GM18502 (cell line): Measurements from ENCODE around the gene NHLRC4.

ENCODE experiments used
- ATAC-seq: cut with Tn5 transposase; IDR thresholded peaks from one replicate; pipeline ENCODE4 v1.9.1; 2021; ENCODE audit warnings: mild to moderate bottlenecking; ENCODE audit not compliant: unreplicated experiment, poor library complexity

NHLRC4 gene

DNA sequence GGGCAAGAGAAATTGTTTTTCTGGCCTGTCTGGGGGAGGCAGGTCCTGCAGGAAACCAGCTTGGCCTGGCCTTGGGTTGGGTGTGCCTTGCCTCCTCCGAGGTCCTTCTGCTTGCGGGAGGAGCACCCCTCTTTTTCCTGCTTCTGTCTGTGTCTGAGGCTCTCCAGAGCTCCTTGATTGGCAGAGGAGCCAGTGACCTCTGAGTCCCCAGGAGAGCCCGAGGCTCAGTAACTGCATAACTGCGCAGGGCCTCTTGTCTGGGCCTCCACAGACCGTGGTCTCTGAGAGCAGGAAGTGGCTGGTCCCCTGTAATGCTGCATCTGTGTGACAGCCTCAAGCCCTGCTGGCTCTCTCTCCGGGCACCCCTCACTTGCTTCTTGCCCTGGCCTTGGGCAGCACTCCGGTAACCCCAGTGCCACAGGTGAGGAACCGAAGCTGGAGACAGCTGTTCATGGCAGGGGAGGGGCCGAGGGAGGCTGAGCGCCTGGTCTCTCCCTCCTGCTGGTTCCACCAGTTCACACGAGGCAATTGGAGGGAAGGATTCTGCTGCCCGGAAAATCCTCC, 37.7 kb upstream of the NHLRC4 start:
- ATAC-seq = no peak

DNA sequence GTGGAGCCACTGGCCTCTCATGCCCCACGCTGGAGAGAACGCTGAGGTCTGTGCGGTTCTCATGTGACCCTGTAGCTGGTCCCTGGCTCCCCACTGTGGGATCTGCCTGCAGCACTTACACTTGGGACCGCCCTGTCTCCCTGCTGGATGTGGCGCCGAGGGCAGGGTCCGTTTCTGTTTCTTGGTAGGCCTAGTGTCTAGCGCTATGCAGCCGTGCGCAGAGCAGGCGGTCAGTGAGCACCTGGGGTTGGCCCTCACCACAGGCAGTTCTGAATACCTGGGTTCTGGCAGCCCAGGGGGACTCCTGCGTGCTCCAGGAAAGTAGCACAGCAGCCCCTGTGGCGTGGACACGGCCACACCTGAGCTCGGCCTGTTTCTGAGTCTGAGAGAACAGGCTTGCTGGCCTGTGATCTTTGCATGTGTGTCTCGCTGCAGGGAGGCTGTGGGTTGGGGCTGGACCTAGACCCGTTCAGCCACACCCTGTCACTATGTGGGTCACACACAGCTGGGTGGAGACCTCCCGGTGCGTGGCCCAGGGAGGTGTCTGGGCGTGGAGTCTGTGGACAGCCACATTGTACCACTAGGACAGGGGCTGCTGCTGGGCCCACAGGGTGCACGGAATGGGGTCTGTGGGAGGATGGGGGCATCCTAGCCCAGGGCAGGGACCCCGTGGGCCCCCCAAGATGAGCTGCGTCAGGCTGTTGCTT, 36.5 kb upstream of the NHLRC4 start:
- ATAC-seq = no peak

DNA sequence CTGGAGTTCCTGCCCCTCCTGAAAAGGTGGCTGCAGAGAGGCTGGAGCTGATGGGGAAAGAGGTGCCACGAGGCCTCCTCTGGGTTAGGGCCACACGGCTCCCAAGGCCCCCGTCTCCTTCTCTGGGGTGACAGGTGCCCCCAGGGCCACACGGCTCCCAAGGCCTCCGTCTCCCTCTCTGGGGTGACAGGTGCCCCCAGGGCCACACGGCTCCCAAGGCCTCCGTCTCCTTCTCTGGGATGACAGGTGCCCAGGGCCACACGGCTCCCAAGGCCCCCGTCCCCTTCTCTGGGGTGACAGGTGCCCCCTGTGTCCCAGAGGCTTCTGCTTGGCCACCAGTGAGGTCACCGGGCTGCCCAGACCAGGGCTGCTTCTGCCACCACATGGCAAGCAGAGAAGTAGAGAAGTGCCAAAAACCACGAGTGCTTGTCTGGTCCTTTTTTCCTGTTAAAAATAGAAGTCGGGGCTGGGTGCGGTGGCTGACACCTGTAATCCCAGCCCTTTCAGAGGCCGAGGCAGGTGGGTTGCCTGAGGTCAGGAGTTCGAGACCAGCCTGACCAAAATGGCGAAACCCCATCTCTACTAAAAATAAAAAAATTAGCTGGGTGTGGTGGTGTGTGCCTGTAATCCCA, 35.2 kb upstream of the NHLRC4 start:
- no peak for ATAC-seq

DNA sequence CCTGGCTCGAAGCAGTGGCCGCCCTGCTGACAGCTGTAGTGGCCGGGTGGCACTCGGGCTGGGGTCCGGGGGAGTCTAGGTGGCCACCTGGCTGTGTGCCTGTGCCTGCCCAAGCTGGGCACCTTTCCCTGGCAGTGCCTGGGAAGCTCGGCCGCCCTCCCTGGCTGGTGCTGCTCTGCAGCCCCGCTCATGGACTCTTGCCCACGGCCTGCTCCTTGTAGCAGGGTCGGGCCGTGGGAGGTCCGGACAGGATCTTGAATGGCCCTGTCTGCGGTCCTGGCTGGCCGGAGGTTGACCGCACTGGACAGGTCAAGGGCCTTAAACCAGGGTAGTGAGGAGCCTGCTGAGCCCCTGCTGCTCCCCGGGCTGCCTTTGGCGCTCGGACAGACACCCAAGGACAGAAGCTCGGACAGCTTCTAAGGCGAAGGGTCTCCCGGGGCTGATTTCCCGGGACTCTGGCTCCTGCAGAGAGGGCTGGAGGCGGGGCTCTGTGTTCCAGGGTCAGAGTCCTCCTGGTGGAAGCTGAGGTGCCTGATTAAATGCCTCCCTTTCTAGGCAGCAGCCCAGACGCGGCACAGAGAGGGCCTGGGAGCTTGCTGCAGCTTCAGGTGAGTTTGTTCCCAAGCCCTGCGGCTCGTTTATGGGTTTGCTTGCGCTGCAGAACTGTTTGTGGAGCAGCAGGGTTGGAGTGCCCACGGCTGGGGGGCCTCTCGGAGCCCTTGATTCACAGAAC, 33.2 kb upstream of the NHLRC4 start:
- no peak for ATAC-seq

DNA sequence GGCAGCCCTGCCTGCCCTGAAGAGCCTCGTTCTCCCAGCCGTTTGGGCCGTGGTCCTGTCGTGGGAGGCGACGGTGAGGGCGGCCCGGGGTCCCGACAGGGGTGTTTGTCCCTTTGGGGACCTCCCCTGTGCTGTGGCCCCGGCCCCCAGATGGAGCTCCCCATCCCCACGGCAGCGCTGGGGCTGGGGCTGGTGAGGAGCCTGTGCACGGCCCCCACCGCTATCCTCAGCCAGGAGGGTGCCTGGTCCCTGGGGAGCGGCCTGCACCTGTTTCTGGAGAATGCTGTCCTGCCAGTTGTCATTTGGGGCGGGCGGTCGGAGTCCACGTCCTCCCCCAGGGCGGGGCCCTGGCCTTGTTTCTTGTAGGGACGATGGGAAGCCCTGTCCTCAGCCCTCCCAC, 32.7 kb upstream of the NHLRC4 start:
- ATAC-seq = no peak

DNA sequence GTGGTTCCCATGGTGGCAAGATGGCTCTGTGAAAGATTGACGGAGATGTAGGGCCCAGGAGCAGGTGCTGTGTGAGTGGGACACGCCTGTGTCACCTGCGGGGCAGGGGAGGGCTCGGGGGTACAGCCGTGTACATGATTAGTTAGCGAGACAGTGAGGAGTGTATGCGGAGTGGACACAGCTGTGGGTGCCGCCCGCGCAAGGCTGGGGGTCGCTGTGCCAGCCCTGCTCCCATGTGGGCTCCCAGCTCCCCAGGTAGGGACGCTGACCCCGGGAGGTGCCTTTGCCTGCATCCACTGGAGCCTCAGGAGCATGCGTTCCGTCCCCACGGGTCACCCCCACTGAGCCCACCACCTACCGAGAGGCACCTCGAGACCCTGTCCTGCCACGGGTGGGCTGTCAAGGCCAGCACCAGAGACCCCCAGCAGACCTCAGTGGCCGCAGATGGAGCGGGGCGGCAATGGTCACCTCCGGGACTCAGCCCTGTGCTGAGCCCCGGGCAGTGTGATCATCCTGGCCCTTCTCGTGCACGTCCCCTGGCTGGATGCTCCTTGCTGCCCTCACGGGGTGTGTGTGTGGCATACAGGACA, 31.9 kb upstream of the NHLRC4 start:
- ATAC-seq = no peak

DNA sequence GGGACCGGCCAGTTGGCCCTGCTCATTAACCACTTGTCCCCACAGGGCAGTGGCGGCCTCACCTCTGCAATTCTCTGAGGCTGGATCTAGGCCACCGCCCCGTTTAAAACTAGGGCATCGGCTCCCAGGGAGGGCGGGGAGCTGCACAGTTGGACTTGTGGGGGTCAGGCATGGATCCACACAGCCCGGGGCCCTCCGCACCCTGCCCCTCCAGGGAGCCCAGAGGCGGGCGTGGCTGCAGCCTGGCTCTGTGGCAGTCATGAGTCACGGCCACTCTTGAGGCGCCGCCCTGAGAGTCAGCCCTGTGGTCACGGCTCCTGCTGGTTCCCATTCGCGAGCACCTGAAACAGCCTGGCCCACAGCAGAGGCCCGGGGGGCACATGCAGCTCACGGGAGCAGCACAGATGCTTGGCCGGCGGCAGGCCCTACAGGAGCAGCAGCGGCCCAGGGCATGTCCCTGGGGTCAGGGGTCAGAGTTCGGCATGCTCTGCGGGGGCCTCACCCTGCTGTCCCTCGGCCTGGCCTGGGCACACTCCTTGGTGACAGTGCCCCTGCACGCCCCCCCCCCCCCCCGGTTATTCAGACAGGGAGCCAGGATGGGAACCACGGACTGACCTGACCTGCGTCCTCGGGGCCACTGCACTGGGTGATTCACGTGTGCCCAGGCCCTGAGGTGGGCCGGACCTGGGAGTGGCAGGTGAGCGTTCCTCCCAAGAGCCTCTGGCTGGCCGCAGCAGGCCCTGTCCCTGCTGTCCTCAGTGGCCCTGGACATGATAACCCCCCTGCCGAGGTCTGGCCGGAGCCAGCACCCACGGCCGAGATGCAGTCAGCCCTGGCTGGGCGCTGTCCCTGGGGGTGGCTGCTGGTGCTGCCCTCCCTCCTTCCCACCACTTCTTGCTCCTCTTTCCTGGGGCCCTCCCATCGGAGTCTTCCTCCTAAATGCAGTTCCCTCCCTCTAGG, 31.1 kb upstream of the NHLRC4 start:
- ATAC-seq = no peak

DNA sequence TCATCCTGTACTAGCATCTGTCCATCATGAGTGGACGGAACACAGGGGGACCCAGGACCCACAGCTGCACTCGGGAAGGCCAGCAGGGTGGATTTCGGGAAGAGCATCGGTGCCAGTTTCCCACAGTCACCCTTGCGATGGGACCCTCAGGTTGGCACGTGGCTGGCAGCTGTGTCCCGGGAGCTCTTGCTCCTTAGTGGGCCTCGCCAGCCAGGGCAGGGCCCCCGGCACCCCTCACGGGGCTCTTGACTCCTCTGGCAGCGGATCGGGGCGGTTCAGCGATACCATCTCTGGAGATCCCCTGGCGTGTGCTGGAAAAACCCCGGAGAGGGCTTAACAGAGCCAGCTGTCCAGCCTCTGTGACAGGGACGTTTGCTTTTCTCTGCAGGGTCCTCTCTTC, 30.1 kb upstream of the NHLRC4 start:
- no peak for ATAC-seq

DNA sequence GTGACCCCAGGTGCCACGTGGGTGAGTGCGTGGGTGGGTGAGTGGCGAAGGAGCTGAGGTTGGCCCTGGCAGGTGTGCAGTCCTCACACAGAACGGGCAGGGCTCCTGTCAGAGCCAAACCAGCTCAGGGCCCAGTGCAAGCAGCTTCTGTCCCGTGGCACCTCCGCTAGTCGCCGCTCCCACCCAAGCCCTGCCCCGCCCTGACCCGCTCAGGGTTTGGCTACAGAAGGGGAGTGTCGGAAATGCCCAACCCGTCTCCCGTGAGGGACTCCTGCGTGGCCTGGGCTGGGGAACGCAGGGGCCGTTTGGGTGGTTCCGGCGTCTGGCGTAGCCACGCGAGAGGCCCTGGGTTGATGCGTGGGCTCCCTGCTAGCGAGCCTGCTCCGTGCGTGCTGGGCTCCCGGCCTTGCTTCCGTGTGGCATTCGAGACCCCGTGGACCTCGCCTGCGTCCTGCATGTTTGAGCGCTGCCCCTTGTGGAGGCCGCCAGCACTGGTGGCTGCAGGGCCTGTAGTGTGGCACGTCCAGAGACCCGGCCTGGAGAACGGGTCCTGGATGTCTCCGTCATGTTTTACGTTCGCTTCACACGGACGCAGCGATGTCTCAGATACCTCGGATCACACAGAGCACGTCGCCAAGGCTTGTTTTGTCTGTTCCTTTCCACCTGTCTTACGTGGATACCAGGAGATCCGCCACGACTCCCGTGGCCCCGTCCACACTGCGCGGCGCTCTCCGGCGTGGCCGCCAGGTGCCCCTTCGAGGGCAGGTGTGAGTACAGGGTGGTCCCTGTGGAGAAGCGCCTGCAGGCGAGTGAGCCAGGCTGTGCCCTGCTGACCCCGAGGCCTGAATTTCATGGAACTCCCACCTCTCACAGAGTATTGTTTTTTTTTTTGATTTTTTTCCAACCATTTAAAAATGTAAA, 29.1 kb upstream of the NHLRC4 start:
- ATAC-seq = no peak

DNA sequence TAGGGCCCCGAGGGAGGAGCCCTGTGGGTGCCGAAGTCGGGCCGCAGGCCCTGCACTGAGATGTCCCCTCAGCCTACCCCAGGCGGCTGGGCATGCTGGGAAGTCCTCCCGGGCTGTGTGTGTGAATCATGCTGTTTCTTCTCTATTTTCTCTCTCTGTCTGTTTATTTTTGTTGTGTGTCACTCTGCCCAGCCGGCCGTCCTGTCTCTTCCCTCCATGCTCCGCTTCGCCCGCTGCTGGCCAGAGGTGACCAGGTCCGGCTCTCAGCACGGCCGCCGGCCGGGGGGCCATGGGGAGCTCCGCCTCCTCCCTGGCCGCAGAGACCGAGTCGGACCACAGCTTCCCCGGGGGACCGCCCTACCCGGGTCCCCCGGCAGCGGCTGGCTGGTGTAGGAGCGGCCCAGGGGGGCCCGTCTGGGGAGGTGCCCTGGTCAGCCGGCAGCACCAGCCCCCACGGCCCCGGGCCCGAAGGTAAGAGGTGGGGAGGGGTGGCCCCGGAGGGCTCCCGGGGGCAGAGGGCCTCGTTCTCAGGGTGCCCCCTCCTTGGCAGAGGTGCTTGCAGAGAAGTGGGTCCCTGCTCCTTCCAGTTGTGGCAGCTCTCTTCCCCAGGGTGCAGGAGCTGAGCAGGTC, 26.8 kb upstream of the NHLRC4 start:
- no peak for ATAC-seq

DNA sequence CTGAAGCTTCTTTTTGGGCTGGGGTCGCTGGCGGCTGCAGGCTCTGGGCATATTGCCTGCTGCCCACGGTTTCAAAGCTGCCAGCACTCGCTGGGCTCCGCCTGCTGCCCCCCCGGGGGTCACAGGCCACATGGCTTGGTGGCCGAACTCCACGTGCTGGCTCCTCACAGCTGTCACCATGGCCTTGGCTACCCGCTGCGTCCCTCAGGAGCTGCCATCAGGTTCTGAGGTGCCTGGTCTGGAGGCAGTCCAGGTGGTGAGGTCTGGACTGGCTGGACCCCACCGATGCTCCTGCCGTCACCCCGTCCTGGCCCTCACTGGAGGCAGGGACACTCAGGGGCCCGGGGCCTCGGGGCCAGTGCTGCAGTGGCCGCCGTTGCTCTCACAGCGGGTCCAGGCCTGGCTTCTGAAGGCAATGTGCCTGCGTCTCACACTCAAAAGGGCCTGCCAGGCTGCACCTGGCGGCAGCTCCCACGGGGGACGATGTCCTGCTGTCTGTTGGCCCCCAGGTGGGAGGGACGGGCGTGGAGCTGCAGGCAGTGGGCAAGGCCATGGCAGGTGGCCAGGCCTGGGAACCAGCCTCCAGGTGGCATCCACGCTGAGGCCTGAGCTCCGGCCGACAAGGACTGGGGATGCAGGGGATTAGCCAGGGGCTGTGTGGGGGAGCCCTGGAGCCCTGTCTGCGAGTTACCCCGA, 26.0 kb upstream of the NHLRC4 start:
- no peak for ATAC-seq

DNA sequence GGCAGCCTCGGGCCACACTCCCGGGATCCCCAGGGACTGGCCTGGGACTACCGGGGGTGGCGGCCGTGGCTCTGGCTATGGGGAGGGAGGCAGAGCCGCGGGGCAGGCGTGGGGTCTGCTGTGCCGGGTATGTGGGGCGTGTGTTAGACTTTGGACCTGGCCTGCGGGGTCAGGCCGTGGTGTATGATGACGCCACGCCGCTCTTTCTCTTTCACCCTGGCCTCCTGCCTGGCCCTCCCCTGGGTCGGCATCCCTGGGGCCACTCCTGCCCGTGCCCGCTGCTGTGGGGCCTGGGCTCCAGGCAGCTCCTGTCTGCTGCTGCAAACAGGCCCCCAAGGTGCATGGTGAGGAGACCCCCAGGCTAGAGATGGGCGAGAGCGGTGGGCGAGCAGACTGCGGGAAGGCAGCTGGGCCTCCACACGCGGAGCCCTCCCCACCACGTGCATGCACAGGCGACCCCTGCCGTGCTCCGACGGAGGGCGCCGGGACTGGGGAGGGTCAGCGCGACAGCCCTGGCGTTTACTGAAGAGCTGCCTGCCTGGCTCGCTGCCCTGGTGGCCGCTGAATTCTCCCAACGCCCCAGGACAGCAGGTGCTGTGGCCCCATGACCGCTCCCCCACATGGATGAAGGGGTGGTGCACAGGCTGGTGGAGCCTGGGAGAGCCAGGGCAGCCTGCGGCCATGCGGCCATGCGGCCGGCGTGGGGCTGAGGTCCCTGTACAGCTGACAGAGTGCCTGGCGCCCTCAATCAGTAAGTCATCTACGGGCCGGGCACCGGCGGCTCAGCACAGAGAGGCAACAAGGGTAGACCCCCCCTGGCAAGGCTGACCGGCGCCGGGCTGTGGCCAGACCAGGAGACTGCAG, 23.3 kb upstream of the NHLRC4 start:
- ATAC-seq = no peak

DNA sequence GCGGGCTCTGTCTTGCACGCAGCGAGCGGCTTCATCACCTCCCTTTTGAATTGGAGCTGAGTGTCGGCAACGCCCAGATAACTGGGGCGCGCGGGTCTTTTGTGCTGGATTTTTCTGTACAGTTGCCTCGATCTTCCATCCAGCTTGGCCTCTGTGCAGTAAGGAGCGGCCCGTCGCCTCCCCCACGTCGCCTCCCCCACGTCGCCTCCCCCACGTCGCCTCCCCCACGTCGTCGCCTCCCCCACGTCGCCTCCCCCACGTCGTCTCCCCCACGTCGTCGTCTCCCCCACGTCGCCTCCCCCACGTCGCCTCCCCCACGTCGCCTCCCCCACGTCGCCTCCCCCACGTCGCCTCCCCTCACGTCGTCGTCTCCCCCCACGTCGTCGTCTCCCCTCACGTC, 22.3 kb upstream of the NHLRC4 start:
- no peak for ATAC-seq

DNA sequence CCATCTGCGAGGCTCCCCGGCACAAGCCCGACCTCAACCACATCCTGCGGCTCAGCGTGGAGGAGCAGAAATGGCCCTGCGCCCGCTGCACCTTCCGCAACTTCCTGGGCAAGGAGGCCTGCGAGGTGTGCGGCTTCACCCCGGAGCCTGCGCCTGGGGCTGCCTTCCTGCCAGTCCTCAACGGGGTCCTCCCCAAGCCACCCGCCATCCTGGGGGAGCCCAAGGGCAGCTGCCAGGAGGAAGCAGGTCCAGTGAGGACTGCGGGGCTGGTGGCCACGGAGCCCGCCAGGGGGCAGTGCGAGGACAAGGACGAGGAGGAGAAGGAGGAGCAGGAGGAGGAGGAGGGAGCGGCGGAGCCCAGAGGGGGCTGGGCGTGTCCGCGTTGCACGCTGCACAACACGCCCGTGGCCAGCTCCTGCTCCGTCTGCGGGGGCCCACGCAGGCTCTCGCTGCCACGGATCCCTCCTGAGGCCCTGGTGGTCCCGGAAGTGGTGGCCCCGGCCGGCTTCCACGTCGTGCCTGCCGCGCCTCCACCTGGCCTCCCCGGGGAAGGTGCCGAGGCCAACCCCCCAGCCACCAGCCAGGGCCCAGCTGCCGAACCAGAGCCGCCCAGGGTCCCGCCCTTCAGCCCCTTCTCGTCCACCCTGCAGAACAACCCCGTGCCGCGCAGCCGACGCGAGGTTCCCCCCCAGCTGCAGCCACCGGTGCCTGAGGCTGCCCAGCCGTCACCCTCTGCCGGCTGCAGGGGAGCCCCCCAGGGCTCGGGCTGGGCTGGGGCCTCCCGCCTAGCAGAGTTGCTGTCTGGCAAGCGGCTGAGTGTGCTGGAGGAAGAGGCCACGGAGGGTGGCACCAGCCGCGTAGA, 19.7 kb upstream of the NHLRC4 start:
- no peak for ATAC-seq

DNA sequence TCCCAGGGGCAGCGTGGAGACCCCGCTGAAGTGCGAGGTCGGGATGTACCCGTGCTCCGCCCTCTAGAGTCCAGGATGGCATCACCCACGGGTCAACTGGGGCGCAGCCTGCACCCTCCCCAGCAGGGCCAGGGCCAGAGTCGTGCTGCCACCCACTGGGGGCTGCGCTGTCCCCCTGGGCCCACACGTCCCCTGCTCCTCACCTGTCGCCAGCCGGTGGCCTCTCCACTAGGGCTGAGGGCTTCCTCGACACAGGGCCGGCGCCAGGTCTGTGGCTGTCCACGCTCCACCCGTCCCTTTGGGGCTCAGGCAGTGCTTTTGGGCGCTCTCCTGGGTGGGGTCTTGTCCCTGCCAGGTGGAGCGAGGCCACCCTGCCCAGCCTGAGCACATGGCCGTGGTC, 18.2 kb upstream of the NHLRC4 start:
- ATAC-seq = no peak
